HEK293 (cell line): ENCODE data around the gene USHBP1.

Source experiments
- CTCF ChIA-PET: fragments of 350-600 bp; formaldehyde crosslinking; extraction: SDS; loops from one replicate; lab custom pipeline; 2021; ENCODE audit warnings: antibody characterized with exemption; lab: Yijun Ruan, JAX
- POLR2A ChIA-PET: fragments of 300-600 bp; formaldehyde crosslinking; extraction: SDS; loops from one replicate; lab custom pipeline; 2020; ENCODE audit warnings: antibody characterized with exemption, inconsistent platforms; lab: Yijun Ruan, JAX
- H3K27ac ChIP-seq: fragments of 200-500 bp; sonication (Bioruptor generic); 2 replicates; pipeline ENCODE4 v1.5.1; 2014; ENCODE audit warnings: low read depth, low read length, control low read depth, inconsistent platforms; ENCODE audit errors: extremely low read depth
- H3K36me3 ChIP-seq, 2 experiments: fragments of 200-500 bp in 1 of 2; sonication (Bioruptor generic) in 1 of 2; 1 replicate in 1 of 2; 2 replicates in 1 of 2; pipeline ENCODE4 v1.5.1; 2014 to 2017; ENCODE audit warnings: inconsistent platforms in 2 of 2, low read length in 2 of 2; ENCODE audit not compliant: control insufficient read depth in 2 of 2, insufficient read depth in 1 of 2
- H3K4me1 ChIP-seq: fragments of 200-500 bp; sonication (Bioruptor generic); 2 replicates; pipeline ENCODE4 v1.5.1; 2014; ENCODE audit warnings: mild to moderate bottlenecking, low read length, inconsistent platforms; ENCODE audit not compliant: control insufficient read depth, insufficient read depth
- H3K4me3 ChIP-seq: 2 replicates; pipeline ENCODE4 v1.5.1; 2011; ENCODE audit warnings: low read depth, mild to moderate bottlenecking, control low read depth, low read length, moderate library complexity
- H3K9me3 ChIP-seq: fragments of 200-500 bp; sonication (Bioruptor generic); 2 replicates; pipeline ENCODE4 v1.5.1; 2014; ENCODE audit warnings: low read depth, low read length, inconsistent platforms; ENCODE audit not compliant: control insufficient read depth, insufficient read depth
- GLIS1 ChIP-seq: fragments of 450-650 bp; formaldehyde crosslinking; IDR thresholded peaks from 2 replicates; pipeline ENCODE4 v1.5.1; 2016; ENCODE audit warnings: missing biosample characterization, missing genetic modification characterization
- SCRT2 ChIP-seq: fragments of 450-650 bp; formaldehyde crosslinking; IDR thresholded peaks from 2 replicates; pipeline ENCODE4 v1.5.1; 2016; ENCODE audit warnings: missing biosample characterization, missing genetic modification characterization
- SP2 ChIP-seq: fragments of 450-650 bp; formaldehyde crosslinking; IDR thresholded peaks from 2 replicates; pipeline ENCODE4 v1.5.1; 2016; ENCODE audit warnings: missing biosample characterization, missing genetic modification characterization
- ZBTB11 ChIP-seq: fragments of 450-650 bp; formaldehyde crosslinking; conservative IDR thresholded peaks from 2 replicates; pipeline ENCODE4 v1.5.1; 2016; ENCODE audit warnings: low read depth, missing biosample characterization, missing genetic modification characterization
- ZBTB21 ChIP-seq: fragments of 450-650 bp; formaldehyde crosslinking; IDR thresholded peaks from 2 replicates; pipeline ENCODE4 v1.5.1; 2017; ENCODE audit warnings: missing biosample characterization, missing genetic modification characterization
- ZIC2 ChIP-seq: fragments of 450-650 bp; formaldehyde crosslinking; IDR thresholded peaks from 2 replicates; pipeline ENCODE4 v1.5.1; 2016; ENCODE audit warnings: missing biosample characterization, missing genetic modification characterization
- ZNF16 ChIP-seq: fragments of 450-650 bp; formaldehyde crosslinking; IDR thresholded peaks from 2 replicates; pipeline ENCODE4 v1.5.1; 2016; ENCODE audit warnings: low read depth, missing biosample characterization, missing genetic modification characterization
- ZNF214 ChIP-seq: fragments of 450-650 bp; formaldehyde crosslinking; IDR thresholded peaks from 2 replicates; pipeline ENCODE4 v1.5.1; 2017; ENCODE audit warnings: missing biosample characterization, mild to moderate bottlenecking, missing genetic modification characterization, borderline replicate concordance
- ZNF23 ChIP-seq: fragments of 450-650 bp; formaldehyde crosslinking; IDR thresholded peaks from 2 replicates; pipeline ENCODE4 v1.5.1; 2016; ENCODE audit warnings: missing biosample characterization, missing genetic modification characterization, borderline replicate concordance
- ZNF239 ChIP-seq: fragments of 450-650 bp; formaldehyde crosslinking; IDR thresholded peaks from 2 replicates; pipeline ENCODE4 v1.5.1; 2016; ENCODE audit warnings: missing biosample characterization, missing genetic modification characterization
- ZNF311 ChIP-seq: fragments of 450-650 bp; formaldehyde crosslinking; IDR thresholded peaks from 2 replicates; pipeline ENCODE4 v1.5.1; 2017; ENCODE audit warnings: missing biosample characterization, missing genetic modification characterization, borderline replicate concordance
- ZNF514 ChIP-seq: fragments of 450-650 bp; formaldehyde crosslinking; IDR thresholded peaks from 2 replicates; pipeline ENCODE4 v1.5.1; 2016; ENCODE audit warnings: missing biosample characterization, missing genetic modification characterization
- ZNF558 ChIP-seq: fragments of 450-650 bp; formaldehyde crosslinking; IDR thresholded peaks from 2 replicates; pipeline ENCODE4 v1.5.1; 2016; ENCODE audit warnings: missing biosample characterization, missing genetic modification characterization
- ZNF610 ChIP-seq: fragments of 450-650 bp; formaldehyde crosslinking; IDR thresholded peaks from 2 replicates; pipeline ENCODE4 v1.5.1; 2016; ENCODE audit warnings: missing biosample characterization, missing genetic modification characterization, borderline replicate concordance
- ZNF623 ChIP-seq: fragments of 450-650 bp; formaldehyde crosslinking; IDR thresholded peaks from 2 replicates; pipeline ENCODE4 v1.5.1; 2016; ENCODE audit warnings: missing biosample characterization, missing genetic modification characterization
- ZNF629 ChIP-seq: fragments of 450-650 bp; formaldehyde crosslinking; IDR thresholded peaks from 2 replicates; pipeline ENCODE4 v1.5.1; 2017; ENCODE audit warnings: missing biosample characterization, missing genetic modification characterization
- TF ChIP-seq, protein P1 (sequence below): fragments of 450-650 bp; formaldehyde crosslinking; IDR thresholded peaks from 2 replicates; pipeline ENCODE4 v1.5.1; 2016; ENCODE audit warnings: missing biosample characterization, missing genetic modification characterization
- TF ChIP-seq, protein P2 (sequence below): fragments of 450-650 bp; formaldehyde crosslinking; IDR thresholded peaks from 2 replicates; pipeline ENCODE4 v1.5.1; 2016; ENCODE audit warnings: missing biosample characterization, missing genetic modification characterization, borderline replicate concordance
- TF ChIP-seq, protein P3 (sequence below): fragments of 450-650 bp; formaldehyde crosslinking; IDR thresholded peaks from 2 replicates; pipeline ENCODE4 v1.5.1; 2016; ENCODE audit warnings: missing biosample characterization, missing genetic modification characterization

Gene USHBP1

DNA sequence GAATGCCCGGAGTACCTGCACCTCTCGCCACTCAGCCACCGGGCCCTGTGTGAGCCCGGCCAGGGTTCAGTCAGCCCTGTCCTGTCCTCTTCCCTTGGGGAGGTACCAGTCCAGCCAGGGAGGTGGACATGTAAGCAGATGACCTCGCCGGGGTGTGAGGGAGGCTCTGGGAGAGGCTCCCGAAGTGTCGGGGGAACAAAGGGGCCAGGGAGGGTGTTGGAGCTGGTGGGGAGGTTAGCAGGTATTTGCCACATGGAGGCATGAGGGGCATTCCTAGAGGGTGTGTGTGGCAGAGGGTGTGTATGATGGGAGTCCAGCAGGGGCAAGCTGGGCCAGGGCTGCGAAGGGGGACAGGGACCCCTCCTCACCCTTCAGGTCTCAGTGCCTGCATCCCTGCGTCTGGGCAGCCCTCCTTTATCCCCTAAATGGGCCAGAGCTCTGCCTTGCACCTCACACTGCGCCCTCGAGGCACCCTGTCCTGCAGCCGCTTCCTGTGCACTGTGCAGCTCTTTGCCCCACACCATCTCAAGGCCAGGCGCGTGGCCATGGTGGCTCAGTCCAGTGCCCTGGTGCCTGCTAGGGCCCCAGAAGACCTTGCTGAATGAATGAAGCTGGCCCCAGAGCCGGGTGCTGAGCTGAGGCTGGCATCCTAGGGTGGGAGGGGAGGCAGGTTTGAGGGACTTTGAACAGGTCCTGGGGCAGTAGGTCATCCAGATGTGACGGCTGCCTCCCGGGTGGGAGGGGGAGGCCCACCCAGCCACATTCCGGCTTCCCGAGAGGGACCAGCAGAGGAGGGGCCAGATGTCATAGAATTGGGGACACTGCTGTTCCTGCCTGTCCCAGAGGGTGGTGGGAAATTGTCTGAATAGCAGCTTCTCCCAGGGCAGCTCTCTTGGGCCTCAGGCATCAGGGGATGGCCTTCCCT lies 47.9 kb upstream of the USHBP1 start (continued):
- TF ChIP-seq GLIS1 = peak; percentile 63
- TF ChIP-seq ZNF610 (tag by site-specific recombination) = no peak
- TF ChIP-seq ZNF558 (tag by site-specific recombination) = no peak
- TF ChIP-seq SP2 = peak; percentile 11; the same call in 1 of the 2 replicates

DNA sequence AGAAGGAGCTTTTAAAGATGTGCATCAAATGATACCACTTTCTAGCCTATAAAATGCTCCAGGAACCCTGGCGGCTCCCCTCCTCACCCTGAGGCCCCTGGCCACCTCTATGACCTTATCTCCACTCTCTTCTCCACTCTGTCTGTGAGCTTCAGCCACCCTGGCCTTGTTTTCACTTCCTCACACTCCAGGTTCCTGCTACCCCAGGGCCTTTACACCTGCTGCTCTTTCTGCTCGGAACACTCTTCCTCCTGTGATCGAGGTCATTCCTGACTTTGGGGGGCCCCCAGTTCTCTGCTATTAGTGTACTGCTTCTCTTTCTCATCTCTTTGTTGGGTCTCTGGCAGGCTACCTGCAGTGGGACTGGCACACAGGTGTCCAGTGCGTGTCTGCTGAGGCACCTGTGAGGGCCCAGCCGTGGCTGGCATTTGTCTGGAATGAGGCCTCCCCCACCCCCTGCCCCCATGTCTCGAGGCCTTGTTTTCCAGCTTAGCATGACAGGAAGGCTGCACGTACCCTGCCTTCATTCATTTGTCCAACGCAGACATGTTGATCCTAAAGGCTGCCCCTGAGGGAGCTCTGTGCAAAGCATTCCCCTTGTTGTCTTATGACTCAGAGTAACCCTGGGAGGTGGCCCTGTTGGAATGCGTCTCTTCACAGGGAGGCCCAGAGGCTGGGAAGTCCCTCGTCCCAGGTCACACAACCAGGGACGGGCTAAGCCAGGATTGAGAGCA lies 47.1 kb upstream of the USHBP1 start:
- TF ChIP-seq ZNF214 (tag by site-specific recombination) = no peak
- no peak for TF ChIP-seq ZBTB11
- TF ChIP-seq ZNF514 (tag by site-specific recombination) = no peak
- TF ChIP-seq, protein P1, sequence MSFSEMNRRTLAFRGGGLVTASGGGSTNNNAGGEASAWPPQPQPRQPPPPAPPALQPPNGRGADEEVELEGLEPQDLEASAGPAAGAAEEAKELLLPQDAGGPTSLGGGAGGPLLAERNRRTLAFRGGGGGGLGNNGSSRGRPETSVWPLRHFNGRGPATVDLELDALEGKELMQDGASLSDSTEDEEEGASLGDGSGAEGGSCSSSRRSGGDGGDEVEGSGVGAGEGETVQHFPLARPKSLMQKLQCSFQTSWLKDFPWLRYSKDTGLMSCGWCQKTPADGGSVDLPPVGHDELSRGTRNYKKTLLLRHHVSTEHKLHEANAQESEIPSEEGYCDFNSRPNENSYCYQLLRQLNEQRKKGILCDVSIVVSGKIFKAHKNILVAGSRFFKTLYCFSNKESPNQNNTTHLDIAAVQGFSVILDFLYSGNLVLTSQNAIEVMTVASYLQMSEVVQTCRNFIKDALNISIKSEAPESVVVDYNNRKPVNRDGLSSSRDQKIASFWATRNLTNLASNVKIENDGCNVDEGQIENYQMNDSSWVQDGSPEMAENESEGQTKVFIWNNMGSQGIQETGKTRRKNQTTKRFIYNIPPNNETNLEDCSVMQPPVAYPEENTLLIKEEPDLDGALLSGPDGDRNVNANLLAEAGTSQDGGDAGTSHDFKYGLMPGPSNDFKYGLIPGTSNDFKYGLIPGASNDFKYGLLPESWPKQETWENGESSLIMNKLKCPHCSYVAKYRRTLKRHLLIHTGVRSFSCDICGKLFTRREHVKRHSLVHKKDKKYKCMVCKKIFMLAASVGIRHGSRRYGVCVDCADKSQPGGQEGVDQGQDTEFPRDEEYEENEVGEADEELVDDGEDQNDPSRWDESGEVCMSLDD (tag by site-specific recombination) = no peak
- no peak for TF ChIP-seq ZNF239 (tag by site-specific recombination)
- peak; percentile 96 for TF ChIP-seq ZNF623 (tag by site-specific recombination)
- TF ChIP-seq ZNF23 (tag by site-specific recombination) = no peak
- TF ChIP-seq ZNF16 (tag by site-specific recombination) = no peak
- peak; percentile 93 for TF ChIP-seq GLIS1
- TF ChIP-seq ZNF311 (tag by site-specific recombination) = no peak
- TF ChIP-seq ZNF629 = no peak
- peak; percentile 64 for TF ChIP-seq SCRT2
- TF ChIP-seq, protein P2, sequence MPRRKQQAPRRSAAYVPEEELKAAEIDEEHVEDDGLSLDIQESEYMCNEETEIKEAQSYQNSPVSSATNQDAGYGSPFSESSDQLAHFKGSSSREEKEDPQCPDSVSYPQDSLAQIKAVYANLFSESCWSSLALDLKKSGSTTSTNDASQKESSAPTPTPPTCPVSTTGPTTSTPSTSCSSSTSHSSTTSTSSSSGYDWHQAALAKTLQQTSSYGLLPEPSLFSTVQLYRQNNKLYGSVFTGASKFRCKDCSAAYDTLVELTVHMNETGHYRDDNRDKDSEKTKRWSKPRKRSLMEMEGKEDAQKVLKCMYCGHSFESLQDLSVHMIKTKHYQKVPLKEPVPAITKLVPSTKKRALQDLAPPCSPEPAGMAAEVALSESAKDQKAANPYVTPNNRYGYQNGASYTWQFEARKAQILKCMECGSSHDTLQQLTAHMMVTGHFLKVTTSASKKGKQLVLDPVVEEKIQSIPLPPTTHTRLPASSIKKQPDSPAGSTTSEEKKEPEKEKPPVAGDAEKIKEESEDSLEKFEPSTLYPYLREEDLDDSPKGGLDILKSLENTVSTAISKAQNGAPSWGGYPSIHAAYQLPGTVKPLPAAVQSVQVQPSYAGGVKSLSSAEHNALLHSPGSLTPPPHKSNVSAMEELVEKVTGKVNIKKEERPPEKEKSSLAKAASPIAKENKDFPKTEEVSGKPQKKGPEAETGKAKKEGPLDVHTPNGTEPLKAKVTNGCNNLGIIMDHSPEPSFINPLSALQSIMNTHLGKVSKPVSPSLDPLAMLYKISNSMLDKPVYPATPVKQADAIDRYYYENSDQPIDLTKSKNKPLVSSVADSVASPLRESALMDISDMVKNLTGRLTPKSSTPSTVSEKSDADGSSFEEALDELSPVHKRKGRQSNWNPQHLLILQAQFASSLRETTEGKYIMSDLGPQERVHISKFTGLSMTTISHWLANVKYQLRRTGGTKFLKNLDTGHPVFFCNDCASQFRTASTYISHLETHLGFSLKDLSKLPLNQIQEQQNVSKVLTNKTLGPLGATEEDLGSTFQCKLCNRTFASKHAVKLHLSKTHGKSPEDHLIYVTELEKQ (tag by site-specific recombination) = no peak
- TF ChIP-seq, protein P3, sequence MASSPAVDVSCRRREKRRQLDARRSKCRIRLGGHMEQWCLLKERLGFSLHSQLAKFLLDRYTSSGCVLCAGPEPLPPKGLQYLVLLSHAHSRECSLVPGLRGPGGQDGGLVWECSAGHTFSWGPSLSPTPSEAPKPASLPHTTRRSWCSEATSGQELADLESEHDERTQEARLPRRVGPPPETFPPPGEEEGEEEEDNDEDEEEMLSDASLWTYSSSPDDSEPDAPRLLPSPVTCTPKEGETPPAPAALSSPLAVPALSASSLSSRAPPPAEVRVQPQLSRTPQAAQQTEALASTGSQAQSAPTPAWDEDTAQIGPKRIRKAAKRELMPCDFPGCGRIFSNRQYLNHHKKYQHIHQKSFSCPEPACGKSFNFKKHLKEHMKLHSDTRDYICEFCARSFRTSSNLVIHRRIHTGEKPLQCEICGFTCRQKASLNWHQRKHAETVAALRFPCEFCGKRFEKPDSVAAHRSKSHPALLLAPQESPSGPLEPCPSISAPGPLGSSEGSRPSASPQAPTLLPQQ (tag by site-specific recombination) = 0 out of 2 replicates have a peak, but pooled peaks have one; percentile 1
- peak; percentile 37; the same call in 1 of the 2 replicates for TF ChIP-seq ZIC2 (tag by site-specific recombination)
- no peak for TF ChIP-seq ZBTB21 (tag by site-specific recombination)
- Histone ChIP-seq H3K4me3 (no peak overlapping the region), H3K27ac (no peak overlapping the region), H3K4me1 (no peaks in the 10 kb centered on the region), H3K9me3 (no peaks in the 10 kb centered on the region), H3K36me3 (peaks cover 3 to 44% of the 10 kb centered on the region in 2 experiments; a peak in 2 of 3 replicates)
- CTCF ChIA-PET = interaction anchor here (1.1 kb wide), 1 partner anchor 9 kb away, joined by 3 read pairs; no protein-coding TSS in a partner anchor
- POLR2A ChIA-PET = no interaction called here
